ENCODE measurements around the gene BCL7A. TPM values are rescaled to one million over a fixed set of nuclear protein-coding genes. Genes with fewer than 3 reads are reported as not detected.

Gene BCL7A
- total and polyA plus RNA-seq, 10 of the 15 experiments (the other 5 are each of a cell fraction or from before 2014, with no cell fraction given) = 0.37 to 17.2 (median 11.7) TPM

DNA sequence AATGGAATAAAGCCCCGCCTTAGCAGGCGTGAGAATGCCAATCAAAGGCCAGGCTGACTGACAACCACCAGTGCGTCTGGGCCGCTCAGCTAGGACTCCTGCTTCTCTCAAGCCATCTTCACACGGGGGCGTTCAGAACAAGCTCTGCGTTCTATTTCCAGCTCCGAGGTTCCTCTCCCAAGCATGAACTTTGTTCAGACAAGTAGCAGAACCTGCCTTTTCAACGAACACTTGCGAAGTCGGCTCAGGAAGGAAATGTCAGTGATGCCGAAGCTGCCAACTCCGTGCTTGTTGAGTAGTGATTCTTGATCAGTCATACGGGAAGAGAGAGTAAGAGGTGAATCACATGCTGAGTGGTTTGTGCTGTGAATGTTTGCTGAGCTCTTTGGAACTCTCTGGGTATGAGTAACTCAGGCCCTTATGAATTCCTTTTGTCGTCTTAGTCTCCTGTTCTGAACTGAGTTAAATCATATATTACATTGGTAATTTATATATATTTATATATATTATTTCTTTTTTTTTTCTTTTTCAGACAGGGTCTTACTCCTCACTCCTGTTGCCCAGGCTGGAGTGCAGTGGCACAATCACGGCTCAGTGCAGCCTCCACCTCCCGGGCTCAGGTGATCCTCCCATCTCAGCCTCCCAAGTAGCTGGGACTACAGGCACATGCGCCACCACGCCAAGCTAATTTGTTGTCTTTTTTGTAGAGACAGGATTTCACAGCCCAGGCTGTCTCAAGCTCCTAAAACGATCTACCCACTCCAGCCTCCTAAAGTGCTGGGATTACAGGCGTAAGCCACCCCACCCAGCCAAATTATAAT lies 29.4 kb upstream of the BCL7A start (continued):
- TF ChIP-seq FOXK2 (IDR thresholded peaks at IDR 0.05) = no peak
- TF ChIP-seq SMC3 (IDR thresholded peaks at IDR 0.05; ENCODE audit: borderline replicate concordance, low read length) = no peak
- TF ChIP-seq POLR2A (IDR thresholded peaks at IDR 0.05; ENCODE audit: low read depth, low read length) = peak; percentile 65
- TF ChIP-seq STAT3 (IDR thresholded peaks at IDR 0.05; ENCODE audit: low read depth, low read length) = peak; percentile 83; the same call in 1 of the 2 replicates
- peak; percentile 72 for TF ChIP-seq ATF7 (IDR thresholded peaks at IDR 0.05; ENCODE audit: low read depth)
- peak in 1 of 2 experiments; percentile 77; a peak in 2 of 4 replicates for TF ChIP-seq SRF (IDR thresholded peaks at IDR 0.05; ENCODE audit: low read depth in 2 of 2, low read length in 2 of 2)
- no peak for TF ChIP-seq KDM1A (IDR thresholded peaks at IDR 0.05; ENCODE audit: borderline replicate concordance)
- peak; percentile 94 for TF ChIP-seq ZNF217 (IDR thresholded peaks at IDR 0.05)
- TF ChIP-seq DPF2 (IDR thresholded peaks at IDR 0.05) = no peak; the same call in none of the 2 replicates
- TF ChIP-seq, protein P1, sequence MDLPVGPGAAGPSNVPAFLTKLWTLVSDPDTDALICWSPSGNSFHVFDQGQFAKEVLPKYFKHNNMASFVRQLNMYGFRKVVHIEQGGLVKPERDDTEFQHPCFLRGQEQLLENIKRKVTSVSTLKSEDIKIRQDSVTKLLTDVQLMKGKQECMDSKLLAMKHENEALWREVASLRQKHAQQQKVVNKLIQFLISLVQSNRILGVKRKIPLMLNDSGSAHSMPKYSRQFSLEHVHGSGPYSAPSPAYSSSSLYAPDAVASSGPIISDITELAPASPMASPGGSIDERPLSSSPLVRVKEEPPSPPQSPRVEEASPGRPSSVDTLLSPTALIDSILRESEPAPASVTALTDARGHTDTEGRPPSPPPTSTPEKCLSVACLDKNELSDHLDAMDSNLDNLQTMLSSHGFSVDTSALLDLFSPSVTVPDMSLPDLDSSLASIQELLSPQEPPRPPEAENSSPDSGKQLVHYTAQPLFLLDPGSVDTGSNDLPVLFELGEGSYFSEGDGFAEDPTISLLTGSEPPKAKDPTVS (IDR thresholded peaks at IDR 0.05; ENCODE audit: low read depth, low read length) = no peak
- no peak for TF ChIP-seq SUPT20H (IDR thresholded peaks at IDR 0.05; ENCODE audit: borderline replicate concordance, control insufficient read depth, low read depth, low read length)
- TF ChIP-seq ZSCAN29 (IDR thresholded peaks at IDR 0.05) = no peak
- TF ChIP-seq, protein P2, sequence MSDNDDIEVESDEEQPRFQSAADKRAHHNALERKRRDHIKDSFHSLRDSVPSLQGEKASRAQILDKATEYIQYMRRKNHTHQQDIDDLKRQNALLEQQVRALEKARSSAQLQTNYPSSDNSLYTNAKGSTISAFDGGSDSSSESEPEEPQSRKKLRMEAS (IDR thresholded peaks at IDR 0.05; ENCODE audit: low read depth, low read length) = no peak
- TF ChIP-seq PAX5 (IDR thresholded peaks at IDR 0.05; ENCODE audit: borderline replicate concordance, low read depth, low read length) = peak; percentile 98
- no peak for TF ChIP-seq SREBF2 (IDR thresholded peaks at IDR 0.05; ENCODE audit: low read length)
- no peak for TF ChIP-seq ZZZ3 (IDR thresholded peaks at IDR 0.05; ENCODE audit: control insufficient read depth, insufficient read length, low read depth)
- TF ChIP-seq, protein P3, sequence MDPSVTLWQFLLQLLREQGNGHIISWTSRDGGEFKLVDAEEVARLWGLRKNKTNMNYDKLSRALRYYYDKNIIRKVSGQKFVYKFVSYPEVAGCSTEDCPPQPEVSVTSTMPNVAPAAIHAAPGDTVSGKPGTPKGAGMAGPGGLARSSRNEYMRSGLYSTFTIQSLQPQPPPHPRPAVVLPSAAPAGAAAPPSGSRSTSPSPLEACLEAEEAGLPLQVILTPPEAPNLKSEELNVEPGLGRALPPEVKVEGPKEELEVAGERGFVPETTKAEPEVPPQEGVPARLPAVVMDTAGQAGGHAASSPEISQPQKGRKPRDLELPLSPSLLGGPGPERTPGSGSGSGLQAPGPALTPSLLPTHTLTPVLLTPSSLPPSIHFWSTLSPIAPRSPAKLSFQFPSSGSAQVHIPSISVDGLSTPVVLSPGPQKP (IDR thresholded peaks at IDR 0.05; ENCODE audit: low read depth, low read length) = no peak
- no peak for TF ChIP-seq SMAD5 (IDR thresholded peaks at IDR 0.05; ENCODE audit: low read depth)
- TF ChIP-seq RCOR1 (conservative IDR thresholded peaks at IDR 0.05; ENCODE audit: low read depth, low read length) = no peak; the same call in 1 of the 2 replicates
- TF ChIP-seq KLF5 (IDR thresholded peaks at IDR 0.05; ENCODE audit: partially characterized antibody) = no peak
- peak; percentile 61; the same call in 1 of the 2 replicates for TF ChIP-seq ZNF24 (IDR thresholded peaks at IDR 0.05)
- peak; percentile 86; the same call in 1 of the 2 replicates for TF ChIP-seq FOXM1 (IDR thresholded peaks at IDR 0.05; ENCODE audit: low read depth, low read length)
- TF ChIP-seq SMARCA5 (IDR thresholded peaks at IDR 0.05) = 0 out of 2 replicates have a peak, but pooled peaks have one; percentile 59
- no peak for TF ChIP-seq ZNF207 (IDR thresholded peaks at IDR 0.05; ENCODE audit: borderline replicate concordance)
- no peak for TF ChIP-seq CHD4 (IDR thresholded peaks at IDR 0.05)
- peak; percentile 83 for TF ChIP-seq MXI1 (IDR thresholded peaks at IDR 0.05; ENCODE audit: low read depth, low read length)
- peak; percentile 67 for TF ChIP-seq MEF2B (IDR thresholded peaks at IDR 0.05; ENCODE audit: partially characterized antibody, poor library complexity, severe bottlenecking)
- TF ChIP-seq IKZF1 (conservative IDR thresholded peaks at IDR 0.05) = peak; percentile 66

Data from GM12878 (cell line).